ENCODE data around the gene TUBGCP3. TPM values are rescaled to one million over a fixed set of nuclear protein-coding genes. Genes with fewer than 3 reads are reported as not detected.

Gene TUBGCP3
- total and polyA plus RNA-seq, 2 experiments from 2014 or later, result 12.8 to 40.2 TPM

GRCh38 chr13:112576191-112576590 is 11.8 kb downstream of the TUBGCP3 start:
- Mint-ChIP-seq H3K4me1 (peaks cover 41% of the 10 kb centered on the region), H3K4me3 (no peak overlapping the region), H3K9me3 (peaks cover 6% of the 10 kb centered on the region), H3K36me3 (ENCODE audit: low read depth) (peaks cover 24% of the 10 kb centered on the region), H3K27me3 (ENCODE audit: insufficient read depth, low read depth, poor library complexity) (peaks cover 6% of the 10 kb centered on the region), H3K27ac (no peak overlapping the region)
- Histone ChIP-seq H3K79me2 (replicated peaks; ENCODE audit: insufficient read depth) (peaks cover 94% of the 10 kb centered on the region), H3K4me1 (ENCODE audit: insufficient read depth) (peaks cover 45% of the 10 kb centered on the region), H3K4me3 (no peak overlapping the region), H3K36me3 (ENCODE audit: insufficient read depth) (no peaks in the 10 kb centered on the region), H2AFZ (no peak overlapping the region), H3F3A (replicated peaks; ENCODE audit: low read depth) (no peaks in the 10 kb centered on the region), H4K20me1 (replicated peaks; ENCODE audit: insufficient read depth) (peaks cover 17% of the 10 kb centered on the region), H3K9me2 (ENCODE audit: insufficient read depth) (no peaks in the 10 kb centered on the region), H3K27ac (ENCODE audit: low read depth) (0 out of 2 replicates have a peak overlapping the region, but pooled peaks have one; percentile 28), H3K27me3 (ENCODE audit: insufficient read depth) (no peaks in the 10 kb centered on the region), H3K4me2 (no peak overlapping the region)
- no peak for TF ChIP-seq NANOG (IDR thresholded peaks at IDR 0.05; ENCODE audit: borderline replicate concordance)
- no peak for TF ChIP-seq REST (IDR thresholded peaks at IDR 0.05; ENCODE audit: unreplicated experiment)
- no peak for TF ChIP-seq POLR2AphosphoS5 (IDR thresholded peaks at IDR 0.05; ENCODE audit: low read depth)
- no peak for TF ChIP-seq ZNF331 (CRISPR knock-in tag; IDR thresholded peaks at IDR 0.05; ENCODE audit: low read depth)
- no peak for TF ChIP-seq JUNB (IDR thresholded peaks at IDR 0.05; ENCODE audit: unreplicated experiment)
- TF ChIP-seq ZNF114 (CRISPR knock-in tag; IDR thresholded peaks at IDR 0.05), result no peak
- TF ChIP-seq ZNF462 (CRISPR knock-in tag; IDR thresholded peaks at IDR 0.05), result no peak
- TF ChIP-seq EZH2phosphoT487 (IDR thresholded peaks at IDR 0.05; ENCODE audit: unreplicated experiment), result no peak
- TF ChIP-seq ETS1 (IDR thresholded peaks at IDR 0.05), result no peak
- TF ChIP-seq EZH2 (IDR thresholded peaks at IDR 0.05; ENCODE audit: low read depth, unreplicated experiment), result no peak
- no peak for TF ChIP-seq CTCF (conservative IDR thresholded peaks at IDR 0.05; ENCODE audit: low read depth in 2 of 2)
- no peak for TF ChIP-seq CREB1 (CRISPR knock-in tag; IDR thresholded peaks at IDR 0.05; ENCODE audit: low read depth)
- no peak for TF ChIP-seq STAT1 (IDR thresholded peaks at IDR 0.05; ENCODE audit: unreplicated experiment)
- no peak for DNase-seq (ENCODE audit: low spot score)
- peak; percentile 25; the same call in 1 of the 3 replicates for ATAC-seq
